NCI-H524 (cell line): ENCODE data around the gene ABI3.

Source experiments
- DNase-seq, 2 experiments: peaks; one replicate each; lab custom pipeline; 2025; lab: John Stamatoyannopoulos, UW

The ABI3 gene

GRCh38 chr17:49197346-49197998, 13.0 kb upstream of the ABI3 start:
- DNase-seq = no peak

DNA sequence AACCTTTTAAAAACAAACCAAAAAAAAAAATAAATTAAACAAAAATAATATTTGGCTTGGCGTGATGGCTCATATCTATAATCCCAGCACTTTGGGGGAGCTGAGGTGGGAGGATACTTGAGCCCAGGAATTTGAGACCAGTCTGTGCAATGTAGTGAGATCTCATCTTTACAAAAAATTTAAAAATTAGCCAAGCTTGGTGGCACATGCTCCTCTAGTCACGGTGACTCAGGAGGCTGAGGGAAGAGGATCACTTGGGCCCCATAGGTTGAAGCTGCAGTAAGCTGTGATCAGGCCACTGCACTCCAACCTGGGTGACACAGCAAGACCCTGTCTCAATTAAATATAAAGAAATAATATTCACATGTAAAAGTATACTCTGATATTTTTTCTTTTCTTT, 12.3 kb upstream of the ABI3 start:
- no peak for DNase-seq

DNA sequence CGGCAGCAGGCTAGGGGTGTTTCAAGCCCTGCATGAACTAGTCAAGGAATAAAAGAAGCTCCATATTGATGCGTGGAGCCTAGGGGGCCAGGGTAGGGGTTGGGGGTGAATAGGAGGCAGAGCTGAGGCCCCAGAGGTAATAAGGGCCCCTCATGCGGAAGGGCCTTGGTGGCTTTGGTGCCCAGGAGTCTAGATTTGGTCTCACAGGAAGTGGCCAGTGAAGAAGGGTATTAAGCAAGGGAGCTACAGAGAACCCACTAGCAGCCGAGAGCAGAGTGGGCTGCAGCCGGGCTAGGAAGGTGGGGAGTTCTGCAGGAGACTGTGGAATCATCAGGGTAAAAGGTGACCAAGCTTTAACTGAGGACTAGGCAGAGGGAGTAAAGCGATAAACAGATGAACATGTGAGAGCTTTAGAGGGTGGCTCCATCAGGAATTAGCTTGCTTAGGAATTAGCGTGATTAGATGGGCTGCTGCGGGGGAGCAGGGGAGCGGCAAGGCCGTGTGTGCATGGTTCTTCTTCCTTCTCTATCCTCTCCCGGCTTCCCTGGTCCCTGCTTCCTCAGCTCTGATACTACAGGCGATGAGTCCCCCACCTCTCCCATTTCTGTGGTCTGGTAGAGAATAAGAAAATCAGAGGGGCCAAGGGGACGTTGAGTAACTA, 10.0 kb upstream of the ABI3 start:
- no peak for DNase-seq

- no peak for DNase-seq
Measured at GRCh38 chr17:49201481-49201927, 9.0 kb upstream of the ABI3 start.

- DNase-seq = no peak
Measured at GRCh38 chr17:49203796-49204195, 6.7 kb upstream of the ABI3 start.

- no peak for DNase-seq
Measured at GRCh38 chr17:49204516-49204915, 6.0 kb upstream of the ABI3 start.

- DNase-seq = no peak
Measured at GRCh38 chr17:49209061-49209571, 1.4 kb upstream of the ABI3 start.

DNA sequence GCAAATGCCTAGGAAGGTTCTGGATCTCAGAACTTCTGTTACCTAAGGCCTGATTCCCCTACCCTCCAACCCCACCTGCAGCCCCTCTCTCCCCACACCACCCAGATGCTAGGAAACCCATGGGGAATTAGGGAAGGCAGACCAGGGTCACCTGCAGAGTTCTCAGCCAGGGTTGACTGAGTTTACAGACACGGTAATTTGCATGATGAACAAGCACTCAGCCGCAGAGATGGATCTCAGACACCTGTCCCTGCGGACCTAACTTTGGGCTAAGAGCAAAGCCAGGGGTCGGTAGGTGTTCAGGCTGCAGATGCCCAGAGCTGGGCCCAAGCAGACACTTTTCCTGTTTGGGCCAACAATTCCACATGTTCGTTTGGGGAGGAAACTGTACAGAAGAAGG, 2.9 kb downstream of the ABI3 start:
- no peak for DNase-seq

DNA sequence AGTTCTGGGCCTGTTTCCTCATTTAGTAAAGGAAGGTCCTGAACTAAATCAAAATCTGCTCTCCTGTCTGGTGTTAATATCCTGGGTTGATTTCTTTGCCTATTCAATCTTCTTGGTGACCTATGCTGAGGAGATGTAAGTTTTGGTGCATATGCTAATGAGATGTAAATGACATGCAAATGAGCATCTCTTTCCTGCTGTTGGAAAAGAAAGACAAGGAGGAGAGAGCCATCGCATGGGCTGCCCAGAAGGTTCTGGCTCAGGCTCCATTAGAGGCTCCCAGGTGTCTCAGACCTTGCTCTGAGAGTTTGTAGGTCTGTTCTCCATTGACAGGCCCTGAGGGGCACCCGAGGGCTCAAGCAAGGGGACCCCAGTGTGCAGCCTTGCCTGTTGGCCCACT, 3.3 kb downstream of the ABI3 start:
- no peak for DNase-seq

- DNase-seq = no peak
Measured at GRCh38 chr17:49214676-49215360, 4.3 kb downstream of the ABI3 start.

DNA sequence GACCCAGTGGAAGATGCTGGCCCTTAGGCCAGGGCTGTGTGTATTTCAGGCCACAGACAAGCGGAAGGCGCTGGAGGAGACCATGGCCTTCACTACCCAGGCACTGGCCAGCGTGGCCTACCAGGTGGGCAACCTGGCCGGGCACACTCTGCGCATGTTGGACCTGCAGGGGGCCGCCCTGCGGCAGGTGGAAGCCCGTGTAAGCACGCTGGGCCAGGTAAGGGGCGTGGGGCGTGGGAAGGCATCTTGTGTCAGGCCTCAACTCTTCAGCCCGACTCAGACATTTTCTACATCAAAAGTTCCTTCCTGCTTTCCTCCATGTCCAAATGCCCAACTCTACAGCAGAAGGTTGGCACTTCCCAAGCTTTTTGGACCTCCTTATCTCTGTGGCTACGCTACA, 6.0 kb downstream of the ABI3 start:
- DNase-seq = no peak

DNA sequence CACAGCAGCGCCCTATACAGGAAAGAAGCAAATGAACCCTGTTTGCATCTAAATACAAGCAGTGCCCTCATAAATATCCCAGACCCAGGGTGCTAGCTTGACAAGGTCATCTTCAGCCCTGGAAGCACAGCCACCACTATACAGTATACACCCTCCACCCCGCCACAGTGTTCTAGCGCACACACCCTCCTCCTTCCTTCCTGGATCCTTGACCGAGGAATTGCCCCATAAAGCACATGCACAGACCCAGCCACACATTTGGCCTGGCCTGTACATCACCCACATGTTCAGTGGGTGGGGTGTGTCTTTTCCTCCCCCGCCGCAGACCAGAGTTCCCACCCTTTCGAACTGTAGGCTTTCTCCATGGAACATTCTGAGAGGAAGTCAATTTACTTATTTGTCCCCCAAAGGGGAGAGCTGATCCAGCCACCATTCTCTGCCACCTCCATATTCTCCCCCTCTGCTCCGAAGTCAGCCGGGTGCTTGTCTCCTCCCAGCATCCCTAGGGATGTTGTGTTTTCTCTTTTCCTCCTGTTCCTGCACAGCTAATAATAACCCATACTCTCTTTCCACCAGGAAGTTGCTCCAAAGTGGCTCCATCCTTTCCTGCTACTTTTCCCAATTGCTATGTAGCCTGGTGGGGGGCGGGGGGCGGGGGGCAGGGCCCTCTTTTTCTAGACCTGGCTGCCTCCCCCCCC, 6.6 kb downstream of the ABI3 start:
- no peak for DNase-seq

DNA sequence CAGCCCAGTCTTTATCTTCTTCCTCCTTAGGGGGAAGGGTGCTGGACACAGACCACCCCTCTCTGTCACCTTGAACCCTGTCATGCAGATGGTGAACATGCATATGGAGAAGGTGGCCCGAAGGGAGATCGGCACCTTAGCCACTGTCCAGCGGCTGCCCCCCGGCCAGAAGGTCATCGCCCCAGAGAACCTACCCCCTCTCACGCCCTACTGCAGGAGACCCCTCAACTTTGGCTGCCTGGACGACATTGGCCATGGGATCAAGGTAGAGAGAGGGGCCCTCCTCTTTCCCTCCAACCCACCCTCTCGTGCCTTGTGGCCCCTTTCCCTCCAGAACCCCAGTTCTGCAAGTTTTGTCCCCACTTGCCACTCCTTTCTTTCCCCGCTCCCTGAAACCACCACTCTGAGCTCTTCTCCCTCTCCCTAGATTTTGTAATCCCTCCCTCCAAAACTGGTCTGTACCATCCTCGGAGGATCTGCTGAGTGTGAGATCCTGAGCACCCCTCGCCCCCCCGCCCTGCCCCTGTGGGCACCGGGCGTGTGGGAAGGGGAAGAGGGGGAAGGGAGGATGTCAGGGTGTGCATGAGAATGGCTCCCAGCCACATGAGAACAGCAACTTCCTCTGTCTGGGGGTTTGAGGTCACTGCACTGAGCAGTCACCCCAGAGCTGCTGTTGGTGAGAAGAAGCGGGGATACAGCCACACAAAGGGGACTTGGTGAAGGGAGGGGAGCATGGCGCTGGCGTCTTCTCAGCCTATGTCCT, 7.3 kb downstream of the ABI3 start:
- no peak for DNase-seq

- DNase-seq = no peak
Measured at GRCh38 chr17:49218941-49219913, 8.7 kb downstream of the ABI3 start.

DNA sequence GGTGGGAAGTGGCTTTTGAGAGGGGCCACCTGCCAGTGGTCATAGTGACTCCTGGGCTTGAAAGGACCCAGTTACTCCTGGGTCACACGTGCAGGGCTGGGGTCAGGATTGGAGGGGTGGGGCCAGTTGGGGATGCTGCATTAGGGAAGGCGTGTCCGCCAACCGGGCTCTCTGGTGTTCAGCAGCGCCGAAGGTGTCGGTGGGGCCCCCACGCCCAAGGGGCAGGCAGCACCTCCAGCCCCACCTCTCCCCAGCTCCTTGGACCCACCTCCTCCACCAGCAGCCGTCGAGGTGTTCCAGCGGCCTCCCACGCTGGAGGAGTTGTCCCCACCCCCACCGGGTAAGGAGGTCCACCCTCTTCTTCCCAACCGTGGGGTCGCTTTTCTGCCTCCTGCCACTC, 9.5 kb downstream of the ABI3 start:
- DNase-seq = no peak

DNA sequence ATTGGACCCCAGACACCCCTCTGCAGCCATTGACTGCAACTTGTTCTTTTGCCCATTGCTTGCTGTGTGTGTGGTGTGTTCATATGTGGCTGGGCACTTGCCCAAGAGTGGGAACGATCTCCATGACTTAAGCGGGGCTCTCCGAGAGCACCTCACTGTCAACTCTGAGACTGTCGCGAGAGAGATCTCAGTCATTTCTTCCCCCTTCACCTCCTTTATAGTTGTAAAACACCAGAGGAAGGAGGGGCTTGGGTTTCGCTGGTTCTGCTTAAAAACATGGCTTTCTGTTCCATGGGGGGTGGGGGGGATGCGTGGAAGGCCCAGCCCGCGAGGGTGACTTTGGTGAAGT, 12.6 kb downstream of the ABI3 start:
- no peak for DNase-seq

- DNase-seq = peak in 1 of 2 experiments; percentile 41
Measured at GRCh38 chr17:49223517-49224197, 13.2 kb downstream of the ABI3 start.

DNA sequence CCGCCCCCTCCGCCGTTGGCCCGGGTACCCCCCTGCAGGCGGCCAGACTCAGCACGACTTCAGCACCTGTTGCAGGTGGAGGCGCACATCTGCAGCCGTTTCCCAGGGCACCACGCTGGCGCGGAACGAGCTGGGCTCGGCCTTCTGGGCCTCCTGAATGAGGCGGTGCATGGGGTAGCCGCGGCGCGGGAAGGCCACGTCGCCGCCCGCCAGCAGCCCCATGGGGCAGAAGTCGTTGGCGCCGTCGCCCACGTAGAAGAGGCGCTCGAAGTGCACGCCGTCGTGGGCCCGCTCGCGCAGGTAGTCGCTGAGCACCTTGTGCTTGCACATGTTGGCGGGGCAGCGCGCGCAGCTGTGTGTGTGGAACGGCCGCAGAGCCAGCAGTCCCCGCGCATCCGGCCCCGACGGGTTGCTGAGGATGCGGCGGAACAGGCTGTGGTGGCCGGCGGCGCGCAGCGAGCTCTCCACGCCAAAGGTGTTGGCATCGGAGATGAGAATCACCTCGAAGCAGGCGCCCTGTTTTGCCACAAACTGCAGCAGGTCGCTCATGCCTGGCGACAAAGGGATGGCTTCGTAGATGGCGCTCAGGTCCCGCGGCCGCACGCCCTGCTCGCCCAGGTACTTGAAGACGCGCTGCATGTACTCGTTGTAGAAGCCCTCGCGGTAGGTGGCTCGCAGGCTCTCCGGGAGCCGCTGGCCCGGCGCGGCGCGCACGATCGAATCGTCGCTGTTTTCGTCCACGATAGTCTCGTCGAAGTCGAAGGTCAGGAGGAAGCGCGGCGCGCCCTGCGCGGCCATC, 13.9 kb downstream of the ABI3 start:
- peak in 1 of 2 experiments; percentile 30 for DNase-seq

GRCh38 chr17:49224997-49225337, 14.5 kb downstream of the ABI3 start:
- DNase-seq = no peak
